ENCODE measurements around the gene PMPCA.

The PMPCA gene

DNA sequence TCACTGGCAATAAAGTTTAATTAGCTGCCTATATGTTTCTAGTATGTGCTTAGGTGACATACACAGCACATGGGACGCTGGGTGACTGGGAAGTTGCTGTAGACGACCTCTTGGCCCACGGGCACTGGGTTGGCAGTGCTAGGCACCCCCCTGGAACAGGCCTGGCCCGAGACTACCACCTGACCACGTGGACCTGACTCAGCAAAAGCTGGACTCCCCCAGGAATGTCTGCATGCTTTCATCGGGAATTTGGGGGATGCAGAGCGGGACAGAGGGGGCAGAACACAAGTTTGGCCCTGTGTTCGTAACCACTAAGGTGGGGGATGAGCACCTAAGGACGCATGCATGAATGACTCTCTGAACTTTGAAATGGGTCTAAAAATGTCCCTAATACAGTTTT lies 45.8 kb downstream of the PMPCA start:
- DNase-seq (ENCODE audit: low spot score), result no peak

- no peak for DNase-seq (ENCODE audit: low spot score)
Measured at GRCh38 chr9:136457326-136457725, 46.9 kb downstream of the PMPCA start.

GRCh38 chr9:136459425-136459824 lies 49.0 kb downstream of the PMPCA start:
- DNase-seq (ENCODE audit: low spot score), result no peak

DNA sequence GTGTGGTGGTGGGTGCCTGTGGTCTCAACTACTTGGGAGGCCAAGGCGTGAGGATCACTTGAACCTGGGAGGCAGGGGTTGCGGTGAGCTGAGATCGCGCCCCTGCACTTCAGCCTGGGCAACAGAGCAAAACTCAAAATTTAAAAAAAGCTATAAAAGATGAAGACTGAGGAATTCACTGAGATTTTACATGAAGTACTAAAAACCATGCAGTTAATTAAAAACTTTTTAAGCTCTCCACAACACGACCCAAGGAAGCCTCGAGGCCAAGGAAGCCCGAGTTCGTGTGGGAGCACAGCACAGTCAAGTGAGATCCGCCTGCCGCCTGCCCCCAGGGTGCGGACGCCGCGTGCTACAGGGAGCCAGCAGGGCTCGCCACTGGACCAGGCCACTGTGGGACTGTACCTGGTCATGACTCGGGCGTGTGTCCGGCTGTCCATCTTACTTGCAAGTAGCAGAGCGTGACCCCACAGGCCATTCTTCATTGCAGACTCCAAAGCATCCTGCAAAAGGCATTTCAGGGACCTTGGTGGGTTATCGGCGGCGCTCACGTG lies 50.4 kb downstream of the PMPCA start:
- no peak for DNase-seq (ENCODE audit: low spot score)

DNA sequence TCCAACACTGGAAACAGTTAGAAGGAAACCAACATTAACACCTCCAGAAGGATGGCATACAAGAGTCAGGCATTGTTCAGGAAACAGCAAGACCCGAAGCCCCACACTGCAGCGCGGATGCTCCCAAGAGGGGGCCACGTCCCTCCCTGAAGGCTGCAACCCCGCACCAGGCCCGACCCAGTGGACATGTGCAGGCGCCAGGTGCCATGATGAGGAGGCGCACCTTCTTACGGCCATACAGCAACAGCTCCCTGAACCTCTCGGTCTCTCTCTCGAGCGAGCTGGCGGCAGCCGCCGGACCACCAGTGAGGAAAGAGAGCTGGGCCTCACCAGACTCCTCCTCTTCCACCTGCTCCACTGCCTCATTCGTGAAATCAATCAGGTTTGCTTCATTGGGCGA lies 52.2 kb downstream of the PMPCA start:
- no peak for DNase-seq (ENCODE audit: low spot score)

DNA sequence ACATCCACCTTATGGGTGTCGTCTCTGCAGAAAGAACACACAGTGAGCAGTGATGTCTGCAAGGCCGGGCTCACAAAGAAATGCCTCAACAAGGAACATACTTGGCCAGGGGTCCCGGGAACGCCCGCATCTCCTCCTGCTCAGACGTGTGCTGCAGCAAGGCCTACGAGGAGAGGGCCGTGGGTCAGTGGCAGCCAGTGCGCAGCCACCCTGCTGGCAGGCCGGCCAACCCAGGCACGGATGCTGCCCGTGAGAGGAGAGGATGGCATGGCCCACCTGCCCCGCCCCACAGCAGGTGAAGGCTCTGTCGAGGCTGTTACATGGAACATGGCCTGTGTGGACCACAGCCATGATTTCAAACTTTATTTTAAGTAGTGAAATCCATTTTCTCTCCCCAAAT lies 53.1 kb downstream of the PMPCA start:
- DNase-seq (ENCODE audit: low spot score), result no peak

GRCh38 chr9:136464241-136464640 lies 53.8 kb downstream of the PMPCA start:
- DNase-seq (ENCODE audit: low spot score), result no peak

DNA sequence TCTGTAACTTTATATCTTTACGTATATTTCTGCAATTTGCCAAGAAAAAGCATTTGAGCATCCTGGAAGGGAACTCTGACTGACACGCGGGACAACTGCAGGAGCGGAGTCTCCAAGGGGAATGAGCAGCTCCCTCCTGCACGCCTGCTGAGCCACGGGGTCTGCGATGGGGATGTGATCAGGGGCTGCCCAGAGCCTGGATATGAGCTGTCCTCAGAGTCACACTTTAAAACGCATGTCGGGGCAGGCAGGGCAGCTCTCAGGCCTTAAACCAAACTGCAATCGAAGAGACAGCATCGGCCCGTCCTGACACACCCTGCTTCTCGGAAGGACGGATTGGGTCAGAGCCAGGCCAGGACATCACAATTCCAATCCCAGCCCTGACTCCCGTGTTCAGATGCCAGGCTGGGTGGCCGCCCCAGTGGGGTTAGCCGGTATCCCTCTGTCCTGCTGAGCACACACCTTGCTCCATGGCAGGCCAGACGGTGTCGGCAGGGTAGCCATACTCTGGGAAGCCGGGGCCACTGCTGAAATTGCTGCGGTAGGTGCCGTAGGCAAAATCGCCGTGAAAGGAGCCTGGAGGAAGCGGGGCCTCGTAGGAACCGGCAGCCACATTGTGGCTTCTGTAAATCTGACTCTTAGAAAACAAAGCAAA lies 55.2 kb downstream of the PMPCA start:
- DNase-seq (ENCODE audit: low spot score), result no peak

GRCh38 chr9:136466155-136466541 lies 55.7 kb downstream of the PMPCA start:
- DNase-seq (ENCODE audit: low spot score), result no peak

- DNase-seq (ENCODE audit: low spot score), result no peak
Measured at GRCh38 chr9:136467766-136468165, 57.3 kb downstream of the PMPCA start.

GRCh38 chr9:136470356-136470755 lies 59.9 kb downstream of the PMPCA start:
- no peak for DNase-seq (ENCODE audit: low spot score)

- no peak for DNase-seq (ENCODE audit: low spot score)
Measured at GRCh38 chr9:136470792-136471469, 60.5 kb downstream of the PMPCA start.

GRCh38 chr9:136471802-136472487 lies 61.5 kb downstream of the PMPCA start:
- no peak for DNase-seq (ENCODE audit: low spot score)

- DNase-seq (ENCODE audit: low spot score), result no peak
Measured at GRCh38 chr9:136472640-136473353, 62.3 kb downstream of the PMPCA start.

DNA sequence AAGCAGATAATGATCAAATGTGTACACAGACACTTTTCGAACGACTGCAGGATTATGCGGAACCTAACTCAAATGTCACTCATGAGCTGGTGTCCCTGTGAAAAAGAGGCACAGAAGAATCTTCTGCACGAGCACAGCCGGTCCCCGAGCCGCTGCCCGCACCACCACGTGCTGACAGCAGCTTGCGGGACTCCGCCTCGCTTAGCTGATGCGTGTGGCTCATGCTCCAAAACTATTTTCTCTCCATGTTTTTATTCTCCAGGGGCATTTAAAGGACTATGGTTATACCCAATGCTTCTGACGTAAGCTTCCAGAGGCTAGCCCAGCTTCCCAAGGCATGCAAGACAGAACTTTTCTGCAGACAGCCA lies 62.9 kb downstream of the PMPCA start:
- no peak for DNase-seq (ENCODE audit: low spot score)
